ENCODE measurements around the gene UVRAG.

The UVRAG gene

GRCh38 chr11:75814677-75815344 is at the start of gene UVRAG:
UVRAG (plus strand) TSS chr11:75815210; CDS start chr11:75815408, 198 bp downstream.
- no peaks in the 10 kb centered on the region for H3K9me3 ChIP-seq (ENCODE audit: low read depth, low read length)
- DNase-seq (ENCODE audit: low read depth, low spot score), result peak; percentile 95
- no peak within 1 kb of the TSS for H3K27ac ChIP-seq
- H3K4me3 ChIP-seq, result peak within 1 kb of the TSS; percentile 87
- no peaks in the 10 kb centered on the region for H3K36me3 ChIP-seq (ENCODE audit: insufficient read depth, low read length)
- peak within 1 kb of the TSS; percentile 82 for H3K9ac ChIP-seq (ENCODE audit: insufficient read length)
- TF ChIP-seq EZH2 (IDR thresholded peaks at IDR 0.05) (no peak), POLR2AphosphoS5 (IDR thresholded peaks at IDR 0.05; ENCODE audit: borderline replicate concordance, low read depth, low read length) (peak; percentile 83), FOXP2 (optimal IDR thresholded peaks at IDR 0.05; ENCODE audit: control extremely low read depth, extremely low read length, insufficient read depth) (no peak)

- no peak for DNase-seq (ENCODE audit: low read depth, low spot score)
- H3K9me3 ChIP-seq (ENCODE audit: low read depth, low read length), result no peaks in the 10 kb centered on the region
- no peak overlapping the region for H3K27ac ChIP-seq
- H3K9ac ChIP-seq (ENCODE audit: insufficient read length), result no peak overlapping the region
- TF ChIP-seq POLR2AphosphoS5 (IDR thresholded peaks at IDR 0.05; ENCODE audit: borderline replicate concordance, low read depth, low read length), result no peak
- TF ChIP-seq EZH2 (IDR thresholded peaks at IDR 0.05), result no peak
- TF ChIP-seq FOXP2 (optimal IDR thresholded peaks at IDR 0.05; ENCODE audit: control extremely low read depth, extremely low read length, insufficient read depth), result no peak
- H3K4me3 ChIP-seq, result no peak overlapping the region
- H3K36me3 ChIP-seq (ENCODE audit: insufficient read depth, low read length), result no peaks in the 10 kb centered on the region
Measured at GRCh38 chr11:75766443-75767227, 48.4 kb upstream of the UVRAG start.

- DNase-seq (ENCODE audit: low read depth, low spot score), result no peak
- Histone ChIP-seq H3K9ac (ENCODE audit: insufficient read length) (no peak overlapping the region), H3K27ac (no peak overlapping the region), H3K36me3 (ENCODE audit: insufficient read depth, low read length) (no peaks in the 10 kb centered on the region), H3K4me3 (no peak overlapping the region), H3K9me3 (ENCODE audit: low read depth, low read length) (no peaks in the 10 kb centered on the region)
- no peak for TF ChIP-seq FOXP2 (optimal IDR thresholded peaks at IDR 0.05; ENCODE audit: control extremely low read depth, extremely low read length, insufficient read depth)
- no peak for TF ChIP-seq EZH2 (IDR thresholded peaks at IDR 0.05)
Measured at GRCh38 chr11:75767228-75767572, 47.8 kb upstream of the UVRAG start.

- Histone ChIP-seq H3K4me3 (peak overlapping the region; percentile 77), H3K9ac (ENCODE audit: insufficient read length) (no peak overlapping the region), H3K27ac (no peak overlapping the region), H3K9me3 (ENCODE audit: low read depth, low read length) (no peaks in the 10 kb centered on the region), H3K36me3 (ENCODE audit: insufficient read depth, low read length) (no peaks in the 10 kb centered on the region)
- TF ChIP-seq EZH2 (IDR thresholded peaks at IDR 0.05), result no peak
- no peak for DNase-seq (ENCODE audit: low read depth, low spot score)
Measured at GRCh38 chr11:75767793-75768111, 47.3 kb upstream of the UVRAG start.

DNA sequence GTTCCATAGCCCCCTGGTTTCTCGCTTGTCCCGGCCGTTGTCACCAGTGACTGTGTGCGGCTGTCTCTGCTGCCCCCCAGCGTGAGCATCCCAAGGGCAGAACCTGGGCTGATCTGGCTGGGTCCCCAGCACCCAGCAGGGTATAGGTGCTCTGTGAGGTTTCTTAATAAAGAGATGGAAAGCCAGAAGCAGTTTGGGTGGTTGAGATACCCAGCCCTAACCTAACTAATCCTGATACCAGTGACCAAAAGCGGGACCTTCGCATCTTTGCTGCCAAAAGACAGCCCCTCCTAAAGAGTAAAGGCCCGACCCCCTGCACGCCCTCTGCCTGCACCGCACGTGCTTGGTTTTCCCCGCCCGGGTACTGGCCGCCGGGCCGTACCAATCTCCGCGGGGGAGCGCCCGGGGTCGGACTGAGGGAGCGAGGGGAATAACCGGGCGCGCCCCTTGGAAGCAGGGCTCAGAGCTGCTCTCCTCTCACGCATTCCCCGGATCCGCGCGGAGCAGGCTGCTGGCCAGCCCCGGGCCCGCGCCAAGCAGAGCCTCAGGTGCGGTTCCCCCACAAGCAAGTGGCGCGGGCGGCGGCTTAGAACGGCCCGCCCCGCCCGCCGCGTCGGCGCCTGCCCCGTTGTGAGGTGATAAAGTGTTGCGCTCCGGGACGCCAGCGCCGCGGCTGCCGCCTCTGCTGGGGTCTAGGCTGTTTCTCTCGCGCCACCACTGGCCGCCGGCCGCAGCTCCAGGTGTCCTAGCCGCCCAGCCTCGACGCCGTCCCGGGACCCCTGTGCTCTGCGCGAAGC is 46.7 kb upstream of the UVRAG start, which contains the start of gene DGAT2:
DGAT2 (plus strand) TSS at position 667 of the 797 bp plus-strand sequence. CDS start 214 bp downstream, outside the sequence.
- DNase-seq (ENCODE audit: low read depth, low spot score), result peak; percentile 16
- peak within 1 kb of the TSS; percentile 93 for H3K27ac ChIP-seq
- H3K9ac ChIP-seq (ENCODE audit: insufficient read length), result peak within 1 kb of the TSS; percentile 98
- H3K9me3 ChIP-seq (ENCODE audit: low read depth, low read length), result no peaks in the 10 kb centered on the region
- no peaks in the 10 kb centered on the region for H3K36me3 ChIP-seq (ENCODE audit: insufficient read depth, low read length)
- peak within 1 kb of the TSS; percentile 77 for H3K4me3 ChIP-seq
- TF ChIP-seq EZH2 (IDR thresholded peaks at IDR 0.05) (no peak), FOXP2 (optimal IDR thresholded peaks at IDR 0.05; ENCODE audit: control extremely low read depth, extremely low read length, insufficient read depth) (no peak), POLR2AphosphoS5 (IDR thresholded peaks at IDR 0.05; ENCODE audit: borderline replicate concordance, low read depth, low read length) (peak; percentile 66)

GRCh38 chr11:75768909-75769771 is 45.9 kb upstream of the UVRAG start:
- DNase-seq (ENCODE audit: low read depth, low spot score), result no peak
- no peaks in the 10 kb centered on the region for H3K9me3 ChIP-seq (ENCODE audit: low read depth, low read length)
- H3K9ac ChIP-seq (ENCODE audit: insufficient read length), result peak overlapping the region; percentile 98
- no peak for TF ChIP-seq EZH2 (IDR thresholded peaks at IDR 0.05)
- TF ChIP-seq POLR2AphosphoS5 (IDR thresholded peaks at IDR 0.05; ENCODE audit: borderline replicate concordance, low read depth, low read length), result no peak
- TF ChIP-seq FOXP2 (optimal IDR thresholded peaks at IDR 0.05; ENCODE audit: control extremely low read depth, extremely low read length, insufficient read depth), result no peak
- H3K4me3 ChIP-seq, result peak overlapping the region; percentile 77
- H3K27ac ChIP-seq, result 0 out of 2 replicates have a peak overlapping the region, but pooled peaks have one; percentile 35
- H3K36me3 ChIP-seq (ENCODE audit: insufficient read depth, low read length), result no peaks in the 10 kb centered on the region

DNA sequence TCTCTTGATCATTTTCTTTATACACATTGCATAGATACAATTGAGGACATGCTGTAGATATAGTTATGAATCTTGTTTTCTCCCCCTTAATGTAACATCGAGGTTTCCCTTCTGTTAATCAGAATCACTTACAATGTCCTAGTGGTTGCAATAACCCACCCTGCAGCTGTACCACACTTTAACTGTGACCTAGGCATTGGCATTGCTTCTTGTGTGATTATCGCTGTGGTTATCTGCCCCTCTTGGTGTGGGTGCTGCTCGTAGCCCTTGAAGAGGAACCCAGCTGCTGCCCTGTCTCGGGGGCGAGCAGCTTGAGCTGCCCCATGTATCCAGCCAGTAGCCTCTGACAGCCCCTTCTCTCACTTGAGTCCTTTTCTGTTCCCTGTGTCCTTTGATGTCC is 44.9 kb upstream of the UVRAG start:
- peak overlapping the region; percentile 77 for H3K4me3 ChIP-seq
- TF ChIP-seq POLR2AphosphoS5 (IDR thresholded peaks at IDR 0.05; ENCODE audit: borderline replicate concordance, low read depth, low read length), result no peak
- TF ChIP-seq FOXP2 (optimal IDR thresholded peaks at IDR 0.05; ENCODE audit: control extremely low read depth, extremely low read length, insufficient read depth), result no peak
- no peak for TF ChIP-seq EZH2 (IDR thresholded peaks at IDR 0.05)
- DNase-seq (ENCODE audit: low read depth, low spot score), result no peak
- no peak overlapping the region for H3K9ac ChIP-seq (ENCODE audit: insufficient read length)
- H3K36me3 ChIP-seq (ENCODE audit: insufficient read depth, low read length), result no peaks in the 10 kb centered on the region
- no peak overlapping the region for H3K27ac ChIP-seq
- no peaks in the 10 kb centered on the region for H3K9me3 ChIP-seq (ENCODE audit: low read depth, low read length)
